ENCODE measurements around the gene CD109. TPM values are rescaled to one million over a fixed set of nuclear protein-coding genes. Genes with fewer than 3 reads are reported as not detected.
A peak's percentile ranks its signal among the peaks of the same experiment; 100 is the strongest.
"Not testable (repeated sequence)": the region's sequence is repeated elsewhere in the genome, so short reads cannot be mapped to it uniquely, and the experiment has no call there.

Gene CD109
- total RNA-seq, 1 donor from 2014 or later, result 7.6 TPM

- ATAC-seq (no peak), DNase-seq (no peak)
- intact Hi-C loops (cut with micrococcal nuclease), result no loop called here
Observed at GRCh38 chr6:73752943-73753342, 56.9 kb downstream of the CD109 start.

- DNase-seq (no peak), ATAC-seq (no peak)
- intact Hi-C loops (cut with micrococcal nuclease), result no loop called here
Observed at GRCh38 chr6:73766040-73766439, 70.0 kb downstream of the CD109 start.

DNA sequence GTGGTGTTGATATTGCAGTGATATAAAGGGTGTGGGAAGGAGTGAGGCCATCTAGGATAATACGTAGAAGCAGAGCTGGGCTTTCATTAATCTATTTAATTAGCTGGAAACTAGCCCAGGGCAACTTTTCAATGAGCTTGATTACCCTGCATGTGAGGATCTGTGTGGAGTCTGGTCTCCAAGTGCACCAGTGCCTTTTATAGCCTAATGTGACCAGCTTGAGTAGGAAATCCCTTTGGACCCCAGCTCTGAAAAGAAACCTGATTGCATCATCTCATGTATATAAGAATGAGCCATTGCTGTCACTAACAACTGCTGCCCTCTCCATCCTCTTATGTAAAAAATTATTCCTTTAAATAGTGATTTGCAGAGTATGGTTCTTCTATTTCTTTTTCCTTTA, 72.6 kb downstream of the CD109 start:
- intact Hi-C loops (cut with micrococcal nuclease), result no loop called here
- ATAC-seq, result no peak
- no peak for DNase-seq

GRCh38 chr6:73769976-73770375, 74.0 kb downstream of the CD109 start:
- ATAC-seq (no peak), DNase-seq (no peak)
- intact Hi-C loops (cut with micrococcal nuclease), result no loop called here

GRCh38 chr6:73774311-73774774, 78.3 kb downstream of the CD109 start:
- DNase-seq, result peak; percentile 53
- peak; percentile 99 for ATAC-seq
- intact Hi-C loops (cut with micrococcal nuclease), result no loop called here

- no peak for DNase-seq
- ATAC-seq, result no peak
- intact Hi-C loops (cut with micrococcal nuclease), result no loop called here
Observed at GRCh38 chr6:73779943-73780342, 83.9 kb downstream of the CD109 start.

DNA sequence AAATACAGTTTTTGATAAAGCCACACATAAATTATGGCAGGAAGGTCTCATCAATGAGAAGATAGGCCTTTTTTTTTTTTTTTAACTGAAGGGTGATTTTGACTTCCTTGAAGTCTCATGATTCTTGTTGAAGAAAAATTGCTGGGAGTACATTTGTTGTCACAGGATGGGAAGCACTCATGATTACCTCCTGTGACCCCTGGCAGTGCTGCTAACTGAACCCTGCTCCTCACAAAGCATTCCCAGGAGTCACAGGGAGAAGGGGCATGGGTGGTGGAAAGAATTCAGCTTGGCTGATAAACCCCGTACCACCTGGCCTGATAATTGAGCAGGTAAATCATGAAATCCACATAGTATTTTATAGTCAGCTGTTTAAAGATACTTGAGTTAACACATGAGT, 86.9 kb downstream of the CD109 start:
- DNase-seq (no peak), ATAC-seq (no peak)
- intact Hi-C loops (cut with micrococcal nuclease), result no loop called here

DNA sequence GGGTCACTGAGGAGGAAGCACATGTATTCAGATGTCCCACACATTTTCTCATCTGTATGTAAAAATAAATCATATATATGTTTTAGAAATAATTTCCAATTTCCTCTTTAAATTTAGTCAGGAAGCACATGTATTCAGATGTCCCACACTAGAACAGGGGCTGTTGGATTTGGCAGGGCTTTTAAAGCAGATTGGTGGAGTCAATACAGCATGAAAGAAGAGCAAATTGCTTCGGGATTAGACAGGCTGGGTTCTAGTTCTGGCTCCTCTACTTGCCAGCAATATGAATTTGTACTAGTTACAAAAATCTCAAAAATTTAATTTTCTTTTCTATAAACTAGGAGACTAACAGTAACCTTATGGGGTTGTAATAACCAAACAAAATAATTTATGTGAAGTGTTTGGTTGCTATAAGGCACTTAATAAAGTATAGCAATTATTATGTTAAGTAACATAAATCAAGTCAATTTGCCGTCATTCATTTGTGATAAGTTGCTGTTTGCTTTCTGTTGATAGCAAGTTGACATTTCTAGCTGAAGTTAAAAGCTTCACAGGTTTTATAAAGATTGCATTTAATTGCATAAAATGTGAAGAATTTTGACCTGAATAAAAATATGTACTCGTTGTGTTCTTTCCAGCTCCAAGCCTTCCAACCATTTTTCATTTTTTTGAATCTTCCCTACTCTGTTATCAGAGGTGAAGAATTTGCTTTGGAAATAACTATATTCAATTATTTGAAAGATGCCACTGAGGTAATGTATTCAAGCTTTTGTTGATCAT, 88.9 kb downstream of the CD109 start:
- ATAC-seq (no peak), DNase-seq (no peak)
- intact Hi-C loops (cut with micrococcal nuclease), result no loop called here

GRCh38 chr6:73790574-73790973, 94.6 kb downstream of the CD109 start:
- intact Hi-C loops (cut with micrococcal nuclease), result no loop called here
- ATAC-seq (no peak), DNase-seq (no peak)

DNA sequence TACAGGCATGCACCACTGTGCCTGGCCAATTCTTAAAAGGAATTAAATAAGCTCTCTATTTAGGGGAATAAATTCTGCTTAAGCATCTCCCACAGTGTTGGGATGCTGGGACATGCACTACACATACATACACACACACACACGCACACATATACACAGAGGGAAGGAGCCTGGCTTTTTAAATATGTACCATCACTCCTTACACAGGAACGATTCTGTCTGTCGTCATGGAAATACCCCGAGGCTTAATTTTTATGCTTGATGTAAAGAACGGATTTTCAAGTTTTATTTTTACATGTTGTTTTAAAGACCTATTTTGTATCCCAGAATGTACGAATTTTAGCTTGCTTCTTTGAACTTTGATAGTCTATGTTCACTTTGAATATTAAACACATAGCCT, 95.3 kb downstream of the CD109 start:
- intact Hi-C loops (cut with micrococcal nuclease), result no loop called here
- no peak for DNase-seq
- ATAC-seq, result no peak

DNA sequence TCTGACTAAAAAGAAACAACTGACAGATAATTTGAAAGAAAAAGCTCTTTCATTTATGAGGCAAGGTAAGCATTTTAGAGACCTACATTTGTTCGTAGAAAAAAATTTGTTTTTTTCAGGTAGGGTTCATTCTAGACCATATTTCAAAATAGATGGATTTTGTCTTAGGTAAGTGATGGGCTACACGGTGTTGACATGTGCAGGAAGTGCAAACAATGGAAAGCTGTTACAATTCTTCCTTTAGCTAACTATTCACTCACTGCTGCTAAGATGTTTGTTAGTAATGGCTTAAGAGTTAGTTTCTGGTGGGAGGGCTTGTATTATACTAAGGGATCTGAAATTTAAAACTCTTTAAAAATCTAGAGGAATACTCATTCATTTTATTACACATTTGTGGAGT, 96.7 kb downstream of the CD109 start:
- DNase-seq (no peak), ATAC-seq (no peak)
- intact Hi-C loops (cut with micrococcal nuclease), result no loop called here

DNA sequence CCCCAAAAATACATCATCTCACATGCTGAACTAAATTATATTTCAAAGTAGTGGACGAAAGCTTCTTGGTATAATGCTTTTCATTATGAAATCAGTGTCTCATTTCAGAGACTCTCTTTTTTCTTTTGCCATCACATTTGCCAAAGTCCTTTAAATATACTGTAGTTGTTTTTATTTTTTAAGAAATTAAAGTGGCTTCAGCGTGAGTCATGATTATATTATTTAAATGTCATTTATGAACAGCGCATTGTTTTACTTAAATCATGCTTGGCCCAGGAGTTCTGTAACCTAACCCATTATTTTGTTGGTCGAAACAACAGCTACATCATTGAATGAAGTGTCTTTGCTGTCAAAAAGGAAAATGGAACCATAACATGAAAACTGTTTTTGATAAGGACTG, 100.9 kb downstream of the CD109 start:
- ATAC-seq (no peak), DNase-seq (no peak)
- intact Hi-C loops (cut with micrococcal nuclease), result no loop called here

- no peak for DNase-seq
- intact Hi-C loops (cut with micrococcal nuclease), result no loop called here
- ATAC-seq, result no peak
Observed at GRCh38 chr6:73797861-73798260, 101.9 kb downstream of the CD109 start.

DNA sequence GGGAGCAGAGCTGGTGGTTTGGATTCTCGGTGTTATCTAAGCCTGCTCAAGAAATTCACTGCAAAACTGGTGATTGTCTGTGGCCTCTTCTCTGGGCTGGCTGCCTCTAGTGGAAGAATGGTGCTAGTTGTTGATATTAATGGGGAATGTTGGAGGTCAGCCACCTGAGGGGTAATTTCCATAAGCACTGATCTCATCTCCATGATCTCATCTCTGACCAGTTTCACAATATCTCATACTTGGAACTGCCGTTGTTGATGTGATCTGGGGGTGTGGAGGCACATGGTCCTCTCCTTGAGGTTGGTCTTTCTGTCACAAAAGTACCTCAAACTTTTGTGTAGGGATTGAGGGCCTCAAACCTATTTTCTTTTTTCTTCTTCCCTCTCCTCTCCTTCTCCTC, 102.6 kb downstream of the CD109 start:
- intact Hi-C loops (cut with micrococcal nuclease), result no loop called here
- no peak for DNase-seq

GRCh38 chr6:73800997-73801396, 105.0 kb downstream of the CD109 start:
- peak; percentile 44 for ATAC-seq
- intact Hi-C loops (cut with micrococcal nuclease), result no loop called here

More for the DNA sequence above, 102.6 kb downstream of the CD109 start:
- peak; percentile 93 for ATAC-seq

GRCh38 chr6:73801652-73802268, 105.8 kb downstream of the CD109 start:
- ATAC-seq, result no peak

More at GRCh38 chr6:73800997-73801396, 105.0 kb downstream of the CD109 start:
- no peak for DNase-seq

DNA sequence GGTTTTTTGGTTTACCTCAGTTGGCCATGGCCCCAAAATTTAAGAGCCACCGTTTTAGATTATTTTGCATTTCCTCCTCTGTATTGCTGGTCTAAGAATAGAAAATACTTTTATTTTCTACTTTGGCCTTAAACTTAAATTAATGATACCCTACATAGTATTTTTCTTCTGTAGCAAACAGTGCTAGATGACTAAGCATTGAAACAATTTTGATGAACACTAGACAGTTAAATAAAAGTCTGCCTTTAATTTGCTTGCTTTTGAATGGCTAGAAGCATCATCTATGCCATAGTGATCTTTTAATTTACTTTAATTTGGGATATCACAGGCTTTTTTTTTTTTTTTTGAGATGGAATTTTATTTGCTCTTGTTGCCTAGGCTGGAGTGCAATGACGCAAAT, 106.4 kb downstream of the CD109 start:
- DNase-seq, result no peak
- intact Hi-C loops (cut with micrococcal nuclease), result no loop called here
- ATAC-seq, result no peak

More at GRCh38 chr6:73801652-73802268, 105.8 kb downstream of the CD109 start:
- no peak for DNase-seq
- intact Hi-C loops (cut with micrococcal nuclease), result no loop called here

DNA sequence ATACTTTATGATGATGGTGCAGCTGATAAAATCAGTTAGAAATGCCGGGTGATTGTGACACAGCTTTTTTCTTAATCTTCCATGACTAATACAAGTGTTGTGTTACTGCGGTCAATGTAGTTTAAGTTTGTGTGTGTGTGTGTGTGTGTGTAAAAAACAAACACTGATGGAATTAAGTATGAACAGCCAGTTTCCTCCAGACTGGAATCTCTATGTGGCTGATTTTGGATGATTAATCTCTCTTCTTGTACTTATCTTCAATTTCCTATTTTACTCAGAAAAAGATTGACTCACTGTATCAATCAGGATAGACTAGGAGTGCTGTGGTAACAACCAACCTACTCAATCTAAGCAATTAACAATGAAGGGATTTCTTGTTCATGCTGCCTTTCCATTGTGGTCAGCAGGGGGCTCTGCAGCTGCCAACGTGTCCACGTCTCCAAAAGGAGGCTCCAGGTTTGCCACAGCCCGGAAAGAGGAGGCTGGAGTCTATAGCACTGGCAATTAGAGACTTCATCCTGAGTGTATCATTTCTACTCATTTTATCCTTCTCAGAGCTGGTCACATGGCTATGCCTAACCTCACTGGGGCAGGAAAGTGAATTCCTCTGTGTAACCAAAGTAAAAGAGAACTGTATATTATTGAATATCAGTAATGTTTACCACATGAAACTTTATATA, 107.7 kb downstream of the CD109 start:
- no peak for ATAC-seq
- peak; percentile 34 for DNase-seq
- intact Hi-C loops (cut with micrococcal nuclease), result no loop called here

DNA sequence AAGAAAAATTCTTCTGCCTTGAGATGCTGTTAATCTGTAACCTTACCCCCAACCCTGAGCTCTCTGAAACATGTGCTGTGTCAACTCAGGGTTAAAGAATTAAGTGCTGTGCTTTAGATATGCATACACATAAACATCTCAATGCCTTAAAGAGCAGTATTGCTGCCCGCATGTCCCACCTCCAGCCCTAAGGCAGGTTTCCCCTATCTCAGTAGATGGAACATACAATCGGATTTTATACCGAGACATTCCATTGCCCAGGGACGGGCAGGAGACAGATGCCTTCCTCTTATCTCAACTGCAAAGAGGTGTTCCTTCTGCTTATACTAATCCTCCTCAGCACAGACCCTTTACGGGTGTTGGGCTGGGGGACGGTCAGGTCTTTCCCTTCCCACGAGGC, 109.2 kb downstream of the CD109 start:
- intact Hi-C loops (cut with micrococcal nuclease); ATAC-seq; DNase-seq: not testable (repeated sequence)

GRCh38 chr6:73805982-73806381, 110.0 kb downstream of the CD109 start:
- DNase-seq; ATAC-seq; intact Hi-C loops (cut with micrococcal nuclease): not testable (repeated sequence)

All from left ventricle myocardium superior (tissue), 1 donor.